MM.1S (cell line): Measurements from ENCODE around the gene ADAMTSL2.

Experiments used
- DNase-seq: peaks from one replicate; pipeline ENCODE4 v3.0.0-alpha.2; 2015
- H2AFZ ChIP-seq: fragments of 300-600 bp; sonication (generic); 2 replicates; pipeline ENCODE4 v1.6.0; 2016; ENCODE audit warnings: antibody characterized with exemption, low read length
- H3F3A ChIP-seq: fragments of 300-600 bp; sonication (generic); 2 replicates; pipeline ENCODE4 v1.6.1; 2016; ENCODE audit warnings: mild to moderate bottlenecking, antibody characterized with exemption, low read length, moderate library complexity, mixed read lengths; ENCODE audit not compliant: insufficient read depth
- H3K27ac ChIP-seq: fragments of 300-600 bp; sonication (generic); 2 replicates; pipeline ENCODE4 v1.5.1; 2016; ENCODE audit warnings: mild to moderate bottlenecking, low read length
- H3K27me3 ChIP-seq: fragments of 300-600 bp; sonication (generic); replicated peaks from 2 replicates; pipeline ENCODE4 v1.6.0; 2016; ENCODE audit warnings: low read length; ENCODE audit not compliant: insufficient read depth
- H3K36me3 ChIP-seq: fragments of 300-600 bp; sonication (generic); replicated peaks from 2 replicates; pipeline ENCODE4 v1.6.1; 2016; ENCODE audit warnings: mild to moderate bottlenecking, low read length, mixed read lengths; ENCODE audit not compliant: insufficient read depth
- H3K4me1 ChIP-seq: fragments of 300-600 bp; sonication (generic); 2 replicates; pipeline ENCODE4 v1.6.1; 2016; ENCODE audit warnings: low read length, mixed read lengths
- H3K4me2 ChIP-seq: fragments of 300-600 bp; sonication (generic); 2 replicates; pipeline ENCODE4 v1.6.0; 2016; ENCODE audit warnings: low read depth, low read length
- H3K4me3 ChIP-seq: fragments of 300-600 bp; sonication (generic); 2 replicates; pipeline ENCODE4 v1.5.1; 2016; ENCODE audit warnings: low read length, mixed read lengths
- H3K79me2 ChIP-seq: fragments of 300-600 bp; sonication (generic); 2 replicates; pipeline ENCODE4 v1.6.1; 2016; ENCODE audit warnings: mixed run types, low read length, mixed read lengths
- H3K9ac ChIP-seq: fragments of 300-600 bp; sonication (generic); 2 replicates; pipeline ENCODE4 v1.6.1; 2016; ENCODE audit warnings: low read length, mixed read lengths
- H3K9me2 ChIP-seq: fragments of 300-600 bp; sonication (generic); replicated peaks from 2 replicates; pipeline ENCODE4 v1.6.1; 2016; ENCODE audit warnings: mild to moderate bottlenecking, low read length, mixed read lengths; ENCODE audit not compliant: insufficient read depth
- H3K9me3 ChIP-seq: fragments of 300-600 bp; sonication (generic); replicated peaks from 2 replicates; pipeline ENCODE4 v1.6.1; 2016; ENCODE audit warnings: mild to moderate bottlenecking, low read length, mixed read lengths; ENCODE audit not compliant: insufficient read depth
- H4K20me1 ChIP-seq: fragments of 300-600 bp; sonication (generic); 2 replicates; pipeline ENCODE4 v1.6.1; 2016; ENCODE audit warnings: mild to moderate bottlenecking, low read length, moderate library complexity, mixed read lengths; ENCODE audit not compliant: insufficient read depth
- EZH2 ChIP-seq: fragments of 300-600 bp; sonication (generic); optimal IDR thresholded peaks from 2 replicates; pipeline ENCODE3; 2017; ENCODE audit warnings: low read depth, mild to moderate bottlenecking, antibody characterized with exemption, low read length, mixed read lengths
- EZH2phosphoT487 ChIP-seq: fragments of 300-600 bp; sonication (generic); IDR thresholded peaks from 2 replicates; pipeline ENCODE4 v1.6.1; 2018; ENCODE audit warnings: antibody characterized with exemption, low read length
- TF ChIP-seq, protein P1 (sequence below): fragments of 300-600 bp; sonication (generic); IDR thresholded peaks from 2 replicates; pipeline ENCODE4 v1.5.1; 2016; ENCODE audit warnings: antibody characterized with exemption, low read length, mixed read lengths

The ADAMTSL2 gene

DNA sequence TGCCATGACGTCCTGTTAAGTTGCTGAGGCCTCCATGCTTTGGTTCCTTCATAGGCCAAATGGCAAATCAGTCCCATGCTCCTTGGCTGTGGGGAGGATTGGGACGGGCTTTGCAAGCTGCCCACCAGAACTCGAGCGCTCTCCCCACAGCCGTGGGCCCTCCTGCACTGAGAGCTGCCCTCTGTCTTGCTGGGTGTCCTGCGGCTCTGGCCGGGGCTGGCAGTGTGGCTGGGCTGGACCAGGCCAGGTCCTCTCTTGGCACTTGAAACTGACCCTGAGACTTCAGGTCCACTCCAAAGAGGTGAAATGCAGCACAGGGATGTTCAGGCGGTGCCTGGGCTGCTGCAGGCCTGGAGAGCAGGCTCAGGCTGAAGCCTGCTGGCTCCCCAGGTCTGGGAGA, 16.8 kb upstream of the ADAMTSL2 start:
- no peaks in the 10 kb centered on the region for H3K9me2 ChIP-seq
- no peak overlapping the region for H3K9ac ChIP-seq
- no peak overlapping the region for H3K4me3 ChIP-seq
- no peaks in the 10 kb centered on the region for H3K9me3 ChIP-seq
- TF ChIP-seq, protein P1, sequence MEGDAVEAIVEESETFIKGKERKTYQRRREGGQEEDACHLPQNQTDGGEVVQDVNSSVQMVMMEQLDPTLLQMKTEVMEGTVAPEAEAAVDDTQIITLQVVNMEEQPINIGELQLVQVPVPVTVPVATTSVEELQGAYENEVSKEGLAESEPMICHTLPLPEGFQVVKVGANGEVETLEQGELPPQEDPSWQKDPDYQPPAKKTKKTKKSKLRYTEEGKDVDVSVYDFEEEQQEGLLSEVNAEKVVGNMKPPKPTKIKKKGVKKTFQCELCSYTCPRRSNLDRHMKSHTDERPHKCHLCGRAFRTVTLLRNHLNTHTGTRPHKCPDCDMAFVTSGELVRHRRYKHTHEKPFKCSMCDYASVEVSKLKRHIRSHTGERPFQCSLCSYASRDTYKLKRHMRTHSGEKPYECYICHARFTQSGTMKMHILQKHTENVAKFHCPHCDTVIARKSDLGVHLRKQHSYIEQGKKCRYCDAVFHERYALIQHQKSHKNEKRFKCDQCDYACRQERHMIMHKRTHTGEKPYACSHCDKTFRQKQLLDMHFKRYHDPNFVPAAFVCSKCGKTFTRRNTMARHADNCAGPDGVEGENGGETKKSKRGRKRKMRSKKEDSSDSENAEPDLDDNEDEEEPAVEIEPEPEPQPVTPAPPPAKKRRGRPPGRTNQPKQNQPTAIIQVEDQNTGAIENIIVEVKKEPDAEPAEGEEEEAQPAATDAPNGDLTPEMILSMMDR: no peak
- no peak for TF ChIP-seq EZH2phosphoT487
- no peak overlapping the region for H2AFZ ChIP-seq
- H3K27me3 ChIP-seq: peaks cover 94% of the 10 kb centered on the region
- H3K36me3 ChIP-seq: no peaks in the 10 kb centered on the region
- H3K79me2 ChIP-seq: no peaks in the 10 kb centered on the region
- H3K4me1 ChIP-seq: no peaks in the 10 kb centered on the region
- no peaks in the 10 kb centered on the region for H4K20me1 ChIP-seq
- no peaks in the 10 kb centered on the region for H3F3A ChIP-seq
- H3K4me2 ChIP-seq: no peak overlapping the region
- no peak overlapping the region for H3K27ac ChIP-seq
- no peak for DNase-seq

DNA sequence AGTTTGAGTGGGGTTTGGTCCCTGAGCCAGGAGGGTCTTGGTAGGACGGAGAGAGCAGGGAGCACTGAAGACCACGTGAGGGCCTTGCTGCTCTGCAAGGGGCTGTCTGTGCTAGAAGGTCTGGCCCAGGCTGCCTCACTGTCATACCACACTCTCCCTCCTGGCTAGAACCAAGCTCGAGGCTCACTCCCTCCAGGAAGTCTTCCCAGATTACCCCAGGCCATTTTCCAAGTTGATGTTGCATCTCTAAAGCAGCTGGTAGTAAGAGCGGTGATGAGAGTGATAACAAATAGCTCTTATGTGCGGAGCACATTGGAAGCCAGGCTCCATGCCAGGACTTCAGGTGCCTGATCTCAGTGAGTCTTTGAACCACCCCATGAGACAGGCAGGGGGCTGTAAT, 16.3 kb upstream of the ADAMTSL2 start:
- no peaks in the 10 kb centered on the region for H3K79me2 ChIP-seq
- no peaks in the 10 kb centered on the region for H3K9me2 ChIP-seq
- no peaks in the 10 kb centered on the region for H3K36me3 ChIP-seq
- H4K20me1 ChIP-seq: no peaks in the 10 kb centered on the region
- H3K4me3 ChIP-seq: no peak overlapping the region
- no peaks in the 10 kb centered on the region for H3K4me1 ChIP-seq
- H3K4me2 ChIP-seq: no peak overlapping the region
- DNase-seq: no peak
- no peaks in the 10 kb centered on the region for H3F3A ChIP-seq
- H3K27me3 ChIP-seq: peaks cover 94% of the 10 kb centered on the region
- H3K9me3 ChIP-seq: no peaks in the 10 kb centered on the region
- no peak overlapping the region for H2AFZ ChIP-seq
- H3K9ac ChIP-seq: no peak overlapping the region
- H3K27ac ChIP-seq: no peak overlapping the region
- TF ChIP-seq, protein P1: no peak
- TF ChIP-seq EZH2phosphoT487 (no peak), EZH2 (no peak)

GRCh38 chr9:133518706-133519449, 15.6 kb upstream of the ADAMTSL2 start:
- Histone ChIP-seq H3F3A (no peaks in the 10 kb centered on the region), H3K9me2 (no peaks in the 10 kb centered on the region), H3K27me3 (peaks cover 94% of the 10 kb centered on the region), H3K9me3 (no peaks in the 10 kb centered on the region), H3K36me3 (no peaks in the 10 kb centered on the region), H3K4me1 (no peaks in the 10 kb centered on the region), H4K20me1 (no peaks in the 10 kb centered on the region), H3K4me3 (no peak overlapping the region), H3K27ac (no peak overlapping the region), H3K79me2 (no peaks in the 10 kb centered on the region), H2AFZ (no peak overlapping the region), H3K4me2 (no peak overlapping the region), H3K9ac (no peak overlapping the region)
- DNase-seq: no peak
- no peak for TF ChIP-seq EZH2

DNA sequence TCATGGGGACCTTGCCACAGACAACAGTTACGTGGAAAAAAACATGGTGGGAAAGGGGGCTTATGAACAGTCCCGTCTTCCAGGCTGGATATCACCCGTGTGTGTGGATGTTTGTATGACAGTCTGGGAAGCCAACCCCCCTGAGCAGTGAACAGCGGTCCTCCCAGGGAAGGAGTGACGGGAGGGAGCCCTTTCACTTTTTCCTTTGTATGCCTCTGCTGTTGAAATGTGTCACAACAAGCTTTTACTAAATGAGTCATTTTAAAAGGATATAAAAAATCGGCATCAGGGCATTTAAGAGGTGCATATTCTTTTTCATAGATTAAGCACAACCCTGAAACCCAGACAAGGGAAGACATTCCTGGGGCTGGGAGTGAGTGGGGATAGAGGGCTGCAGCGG, 14.8 kb upstream of the ADAMTSL2 start:
- Histone ChIP-seq H3K79me2 (no peaks in the 10 kb centered on the region), H3K36me3 (no peaks in the 10 kb centered on the region), H3K4me2 (no peak overlapping the region), H3K4me3 (no peak overlapping the region), H3F3A (no peaks in the 10 kb centered on the region), H2AFZ (no peak overlapping the region), H3K9me3 (no peaks in the 10 kb centered on the region), H4K20me1 (no peaks in the 10 kb centered on the region), H3K27ac (no peak overlapping the region), H3K9me2 (no peaks in the 10 kb centered on the region), H3K27me3 (peaks cover 97% of the 10 kb centered on the region), H3K4me1 (no peaks in the 10 kb centered on the region), H3K9ac (no peak overlapping the region)
- no peak for TF ChIP-seq EZH2phosphoT487
- TF ChIP-seq EZH2: no peak
- TF ChIP-seq, protein P1: no peak
- DNase-seq: no peak
